Measurements from ENCODE around the gene ORAI2.
"Not testable (repeated sequence)": the region's sequence is repeated elsewhere in the genome, so short reads cannot be mapped to it uniquely, and the experiment has no call there.

ORAI2 gene

GRCh38 chr7:102446387-102447156 lies 13.2 kb downstream of the ORAI2 start:
- DNase-seq (ENCODE audit: low read depth in 3 of 3) = no peak

DNA sequence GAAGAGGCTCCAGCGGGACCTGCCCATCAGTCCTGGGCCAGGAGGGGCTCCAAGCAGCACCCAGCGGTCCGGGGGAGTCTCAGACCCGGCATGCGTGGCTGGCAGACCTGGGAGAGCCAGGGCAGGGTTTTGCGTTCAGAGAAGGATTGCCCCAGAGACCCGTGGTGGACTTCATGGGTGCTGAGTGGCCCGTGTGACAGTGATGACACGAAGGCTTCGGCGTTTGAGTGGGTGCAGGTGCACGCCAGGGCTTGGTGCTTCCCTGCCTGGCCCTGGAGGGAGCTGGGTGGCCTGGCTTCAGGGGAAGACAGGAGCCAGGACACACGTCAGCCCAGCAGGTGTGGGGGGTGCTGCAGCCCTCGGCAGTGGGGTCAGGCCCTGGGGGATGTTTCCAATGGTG lies 13.9 kb downstream of the ORAI2 start:
- no peak for DNase-seq (ENCODE audit: low read depth in 3 of 3)

- DNase-seq (ENCODE audit: low read depth in 3 of 3) = no peak
Observed at GRCh38 chr7:102449136-102449535, 15.8 kb downstream of the ORAI2 start.

DNA sequence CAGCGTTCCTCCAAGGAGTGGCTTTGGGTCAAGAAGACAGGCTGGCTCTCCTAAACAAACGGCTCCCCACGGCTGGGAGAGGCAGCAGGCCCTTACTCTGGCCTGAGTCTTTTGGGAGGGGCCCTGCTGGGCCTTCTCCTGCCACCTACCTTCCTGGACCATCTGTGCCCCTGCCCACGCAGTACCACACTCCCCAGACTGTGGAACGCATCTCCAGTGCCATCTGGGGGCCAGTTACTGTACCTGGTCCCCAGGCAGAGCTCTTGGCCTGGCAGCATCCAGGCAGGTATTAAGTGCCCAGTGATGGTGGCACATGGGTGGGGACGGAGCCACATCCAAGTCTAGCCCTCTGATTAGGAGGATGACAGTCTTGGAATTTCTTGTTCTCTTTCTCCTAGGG lies 16.9 kb downstream of the ORAI2 start:
- DNase-seq (ENCODE audit: low read depth in 3 of 3) = peak in 1 of 3 donors; percentile 34

DNA sequence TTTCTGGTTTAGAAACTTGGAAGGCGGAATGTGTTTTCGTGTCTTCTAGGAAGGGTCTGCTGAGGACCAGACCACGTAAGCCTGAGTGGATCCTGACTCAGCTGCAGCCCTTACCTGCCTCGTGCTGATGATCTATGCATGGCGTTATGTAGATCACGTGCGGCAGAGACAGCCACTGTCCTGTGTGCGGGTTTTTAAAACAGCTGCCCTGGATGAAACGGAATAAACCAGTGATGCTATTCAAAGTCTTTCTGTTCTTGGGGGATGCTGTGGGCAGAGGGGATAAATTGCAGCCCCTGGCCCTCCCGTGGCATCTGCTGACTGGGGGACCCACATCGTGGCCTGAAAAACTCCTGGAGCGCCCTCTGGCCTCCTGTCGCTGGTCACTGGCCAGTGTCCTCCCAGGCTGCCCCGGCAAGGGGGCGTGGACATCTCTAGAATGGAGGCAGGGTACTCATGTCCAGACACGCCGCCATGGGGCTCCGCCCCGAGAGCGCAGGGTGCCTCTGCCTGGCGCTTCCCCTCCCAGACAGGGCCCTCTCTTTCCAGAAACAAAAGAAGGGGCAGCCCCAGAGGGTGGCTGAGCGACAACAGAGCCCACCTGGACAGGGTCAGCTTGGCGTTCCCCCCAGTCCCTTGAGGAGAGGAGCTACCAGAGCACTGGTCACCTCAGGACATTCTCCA lies 18.1 kb downstream of the ORAI2 start:
- no peak for DNase-seq (ENCODE audit: low read depth in 3 of 3)

DNA sequence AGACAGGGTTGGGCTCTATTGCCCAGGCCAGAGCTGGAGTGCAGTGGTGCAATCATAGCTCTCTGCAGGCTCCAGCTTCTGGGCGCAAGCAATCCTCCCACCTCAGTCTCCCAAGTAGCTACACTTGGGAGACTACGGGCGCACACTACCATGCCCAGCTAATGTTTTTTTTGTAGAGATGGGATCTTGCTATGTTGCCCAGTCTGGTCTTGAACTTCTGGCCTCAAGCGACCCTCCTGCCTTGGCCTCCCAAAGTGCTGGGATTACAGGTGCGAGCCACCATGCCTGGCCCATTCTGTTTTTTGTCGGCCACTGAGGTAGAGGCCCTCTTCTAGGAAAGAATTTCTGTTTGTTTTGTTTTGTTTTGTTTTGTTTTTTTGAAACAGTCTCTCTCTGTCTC lies 19.1 kb downstream of the ORAI2 start:
- DNase-seq (ENCODE audit: low read depth in 3 of 3) = no peak

- no peak for DNase-seq (ENCODE audit: low read depth in 3 of 3)
Observed at GRCh38 chr7:102453319-102453718, 19.9 kb downstream of the ORAI2 start.

GRCh38 chr7:102454468-102454867 lies 21.1 kb downstream of the ORAI2 start:
- no peak for DNase-seq (ENCODE audit: low read depth in 3 of 3)

GRCh38 chr7:102454932-102455331 lies 21.6 kb downstream of the ORAI2 start:
- not testable (repeated sequence) for DNase-seq (ENCODE audit: low read depth in 3 of 3)

DNA sequence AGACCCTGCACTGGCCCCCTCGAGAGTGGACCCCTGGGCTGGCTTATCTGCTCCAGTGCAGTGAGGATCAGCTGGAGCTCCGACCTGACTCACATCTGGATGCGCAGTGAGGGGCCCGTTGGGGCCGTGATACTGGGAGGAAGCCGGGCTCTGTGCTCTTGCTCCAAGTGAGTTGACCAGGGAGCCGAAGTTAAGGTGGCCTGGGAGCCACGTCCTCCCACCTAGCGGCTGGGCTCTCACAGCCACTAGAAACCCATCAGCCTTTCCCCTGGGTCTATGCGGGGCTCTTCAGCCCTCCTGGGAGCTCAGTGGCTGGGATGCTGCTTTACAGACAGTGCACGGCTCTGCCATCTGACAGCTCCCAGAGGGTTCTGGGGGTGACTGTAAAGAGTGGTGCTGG lies 22.2 kb downstream of the ORAI2 start:
- DNase-seq (ENCODE audit: low read depth in 3 of 3) = no peak

DNA sequence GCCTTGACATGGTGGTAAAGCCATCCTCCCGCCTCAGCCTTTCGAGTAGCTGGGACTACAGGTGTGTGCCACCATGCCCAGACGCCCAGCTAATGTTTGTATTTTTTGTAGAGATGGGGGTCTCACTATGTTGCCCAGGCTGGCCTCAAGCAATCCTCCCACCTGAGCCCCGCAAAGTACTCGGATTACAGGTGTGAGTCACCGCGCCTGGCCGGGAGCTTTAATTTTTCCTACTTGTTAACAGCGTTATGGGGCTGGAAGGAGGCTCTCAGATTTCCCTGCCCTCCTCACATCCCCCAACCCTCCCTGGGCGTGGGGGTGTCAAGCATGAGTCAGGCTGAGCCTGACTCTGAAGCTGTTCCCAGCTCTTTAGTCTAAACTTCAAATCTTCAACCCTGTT lies 23.0 kb downstream of the ORAI2 start:
- no peak for DNase-seq (ENCODE audit: low read depth in 3 of 3)

DNA sequence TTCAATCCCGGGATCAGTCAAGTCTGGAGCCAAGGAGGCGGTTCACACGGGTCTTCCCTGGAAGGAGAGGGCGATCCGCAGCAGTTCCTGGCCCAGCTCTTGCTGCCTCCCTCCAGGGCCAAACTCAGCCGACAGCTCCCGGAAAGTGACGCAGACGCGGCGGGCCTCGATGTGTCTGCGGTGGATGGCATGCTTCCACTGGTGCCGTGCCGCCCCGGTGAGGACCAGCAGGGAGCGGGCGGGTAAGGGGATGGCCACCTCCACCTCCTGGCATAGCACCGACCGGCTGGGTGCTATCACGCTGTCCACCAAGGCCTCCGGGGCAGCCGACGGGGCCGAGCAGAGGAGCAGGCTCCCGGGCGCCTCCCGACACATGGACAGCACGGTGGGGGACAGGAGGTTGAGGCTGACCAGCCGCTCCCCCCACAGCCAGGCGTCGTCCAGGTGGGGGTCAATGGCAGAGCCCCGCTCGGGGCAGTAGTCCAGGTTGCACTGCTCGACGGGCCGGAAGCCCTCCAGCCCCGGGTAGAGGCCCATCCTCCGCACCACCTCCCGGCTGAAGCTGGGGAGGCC lies 24.1 kb downstream of the ORAI2 start:
- DNase-seq (ENCODE audit: low read depth in 3 of 3) = no peak

DNA sequence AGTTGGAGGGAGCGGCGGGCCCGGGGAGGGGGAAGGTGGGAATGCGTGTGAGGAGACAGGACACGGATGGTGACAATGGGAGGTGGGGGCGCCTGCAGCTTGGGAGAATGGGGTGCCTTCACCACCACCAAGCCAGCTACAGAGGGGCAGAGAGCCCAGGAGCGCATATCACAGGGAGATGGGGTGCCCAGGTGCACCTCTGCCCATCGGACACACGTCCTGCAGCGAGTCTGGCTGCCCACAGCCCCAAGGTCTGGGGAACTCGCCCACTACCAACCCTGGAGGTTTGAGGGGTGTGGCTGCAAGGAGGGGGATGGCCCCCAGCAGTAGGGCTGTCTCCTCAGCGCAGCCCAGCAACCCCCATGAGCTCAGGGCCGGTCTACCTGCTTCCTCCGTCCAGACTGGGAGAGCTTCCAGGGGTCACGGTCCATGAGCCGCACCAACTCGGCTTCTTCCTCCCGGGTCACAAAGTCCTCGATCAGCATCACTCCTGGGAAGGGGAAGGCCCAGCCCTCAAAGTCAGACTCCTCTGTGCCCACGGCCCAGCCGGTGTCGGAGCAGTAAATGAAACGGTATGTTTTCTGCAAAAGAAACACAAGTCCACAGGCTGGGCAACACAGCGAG lies 26.0 kb downstream of the ORAI2 start:
- no peak for DNase-seq (ENCODE audit: low read depth in 3 of 3)

GRCh38 chr7:102460467-102460866 lies 27.1 kb downstream of the ORAI2 start:
- no peak for DNase-seq (ENCODE audit: low read depth in 3 of 3)

- DNase-seq (ENCODE audit: low read depth in 3 of 3) = no peak
Observed at GRCh38 chr7:102463841-102464576, 30.6 kb downstream of the ORAI2 start.

DNA sequence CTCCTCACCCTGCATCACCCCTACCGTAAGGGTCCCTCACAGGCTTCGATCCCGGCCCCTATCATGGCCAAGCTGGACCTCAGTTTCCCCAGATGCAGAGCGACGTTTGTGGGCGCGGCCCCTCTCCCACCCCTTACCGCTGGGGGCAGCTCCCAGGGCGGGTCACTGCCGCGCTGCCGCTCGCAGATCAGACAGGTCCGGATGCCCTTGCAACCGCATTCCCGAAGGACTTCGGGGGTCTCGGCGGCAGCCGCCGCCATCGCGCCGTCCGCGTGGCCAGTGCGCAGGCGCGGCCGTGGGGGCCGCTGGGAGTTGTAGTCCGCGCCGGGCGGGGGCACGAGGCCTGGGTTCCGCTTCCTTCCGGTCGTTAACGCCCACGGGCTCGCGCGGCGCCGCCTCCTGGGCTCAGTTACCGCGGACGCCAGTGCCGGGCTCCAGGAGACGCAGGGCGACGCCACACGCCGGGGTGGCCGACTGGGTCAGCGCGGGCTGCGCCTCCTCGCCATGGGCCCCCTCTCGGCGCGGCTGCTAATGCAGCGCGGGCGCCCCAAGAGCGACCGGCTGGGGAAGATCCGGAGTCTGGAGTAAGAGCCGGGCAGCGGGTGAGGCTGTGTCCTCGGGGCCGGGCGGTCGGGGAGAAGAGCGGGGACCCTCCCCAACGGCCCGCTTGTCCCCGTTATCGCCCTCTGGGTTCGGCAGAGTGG lies 31.4 kb downstream of the ORAI2 start, which contains the start of the genes ALKBH4 and LRWD1:
Gene ALKBH4, minus strand, starts transcription at position 287 of the 704 bp plus-strand sequence. Its CDS starts 27 bp downstream, at position 260.
Gene LRWD1, plus strand, starts transcription at position 408 of the 704 bp plus-strand sequence. Its CDS starts 97 bp downstream, at position 505.
- DNase-seq (ENCODE audit: low read depth in 3 of 3) = peak; percentile 91 to 96 (median 92)

DNA sequence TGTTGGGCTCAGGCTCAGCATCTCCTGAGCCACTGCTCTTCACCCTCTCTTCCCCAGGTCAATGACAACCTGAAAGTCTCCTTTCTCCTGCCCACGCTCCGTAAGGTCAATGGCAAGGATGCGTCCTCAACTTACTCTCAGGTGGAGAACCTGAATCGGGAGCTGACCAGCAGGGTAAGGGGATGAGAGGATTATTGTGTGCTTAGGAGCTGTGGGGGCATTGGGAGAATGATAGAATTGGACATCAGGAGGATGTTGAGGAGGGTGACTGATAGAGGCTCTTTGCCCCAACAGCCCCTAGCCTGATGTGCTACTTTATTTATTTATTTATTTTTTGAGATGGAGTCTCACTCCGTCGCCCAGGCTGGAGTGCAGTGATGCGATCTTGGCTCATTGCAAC lies 32.7 kb downstream of the ORAI2 start:
- no peak for DNase-seq (ENCODE audit: low read depth in 3 of 3)

- DNase-seq (ENCODE audit: low read depth in 3 of 3) = no peak
Observed at GRCh38 chr7:102467581-102468477, 34.5 kb downstream of the ORAI2 start.

GRCh38 chr7:102468478-102469350 lies 35.3 kb downstream of the ORAI2 start:
- no peak for DNase-seq (ENCODE audit: low read depth in 3 of 3)

Data from stimulated activated CD4-positive, alpha-beta T cell treated with anti-CD3 and anti-CD28 coated beads, TNF-alpha, amount 100 ng/mL, for 48 hours (primary cell).